HEK293 (cell line): ENCODE results near the gene RPRD1B.

Experiments
- CTCF ChIA-PET: fragments of 350-600 bp; formaldehyde crosslinking; extraction: SDS; loops from one replicate; lab custom pipeline; 2021; ENCODE audit warnings: antibody characterized with exemption; lab: Yijun Ruan, JAX
- POLR2A ChIA-PET: fragments of 300-600 bp; formaldehyde crosslinking; extraction: SDS; loops from one replicate; lab custom pipeline; 2020; ENCODE audit warnings: antibody characterized with exemption, inconsistent platforms; lab: Yijun Ruan, JAX
- H3K27ac ChIP-seq: fragments of 200-500 bp; sonication (Bioruptor generic); 2 replicates; pipeline ENCODE4 v1.5.1; 2014; ENCODE audit warnings: low read depth, low read length, control low read depth, inconsistent platforms; ENCODE audit errors: extremely low read depth
- H3K36me3 ChIP-seq, 2 experiments: fragments of 200-500 bp in 1 of 2; sonication (Bioruptor generic) in 1 of 2; 1 replicate in 1 of 2; 2 replicates in 1 of 2; pipeline ENCODE4 v1.5.1; 2014 to 2017; ENCODE audit warnings: inconsistent platforms in 2 of 2, low read length in 2 of 2; ENCODE audit not compliant: control insufficient read depth in 2 of 2, insufficient read depth in 1 of 2
- H3K4me1 ChIP-seq: fragments of 200-500 bp; sonication (Bioruptor generic); 2 replicates; pipeline ENCODE4 v1.5.1; 2014; ENCODE audit warnings: mild to moderate bottlenecking, low read length, inconsistent platforms; ENCODE audit not compliant: control insufficient read depth, insufficient read depth
- H3K4me3 ChIP-seq: 2 replicates; pipeline ENCODE4 v1.5.1; 2011; ENCODE audit warnings: low read depth, mild to moderate bottlenecking, control low read depth, low read length, moderate library complexity
- H3K9me3 ChIP-seq: fragments of 200-500 bp; sonication (Bioruptor generic); 2 replicates; pipeline ENCODE4 v1.5.1; 2014; ENCODE audit warnings: low read depth, low read length, inconsistent platforms; ENCODE audit not compliant: control insufficient read depth, insufficient read depth
- BCL6B ChIP-seq: fragments of 450-650 bp; formaldehyde crosslinking; IDR thresholded peaks from 2 replicates; pipeline ENCODE4 v1.5.1; 2017; ENCODE audit warnings: missing biosample characterization, missing genetic modification characterization
- HOXA7 ChIP-seq: sonication (generic); formaldehyde crosslinking; IDR thresholded peaks from 2 replicates; pipeline ENCODE4 v1.8.1; 2022; ENCODE audit warnings: missing genetic modification reagents, borderline replicate concordance
- PBX3 ChIP-seq: sonication (generic); formaldehyde crosslinking; IDR thresholded peaks from 2 replicates; pipeline ENCODE4 v1.8.1; 2022; ENCODE audit warnings: mild to moderate bottlenecking, moderate library complexity, missing genetic modification reagents
- PRDM10 ChIP-seq: fragments of 450-650 bp; formaldehyde crosslinking; IDR thresholded peaks from 2 replicates; pipeline ENCODE4 v1.5.1; 2016; ENCODE audit warnings: missing biosample characterization, missing genetic modification characterization
- SP7 ChIP-seq: fragments of 450-650 bp; formaldehyde crosslinking; IDR thresholded peaks from 2 replicates; pipeline ENCODE4 v1.5.1; 2016; ENCODE audit warnings: missing biosample characterization, missing genetic modification characterization
- YY1 ChIP-seq: fragments of 450-650 bp; formaldehyde crosslinking; IDR thresholded peaks from 2 replicates; pipeline ENCODE4 v1.5.1; 2018; ENCODE audit warnings: missing biosample characterization, missing genetic modification characterization
- ZBTB20 ChIP-seq: fragments of 450-650 bp; formaldehyde crosslinking; IDR thresholded peaks from 2 replicates; pipeline ENCODE4 v1.5.1; 2016; ENCODE audit warnings: missing biosample characterization, missing genetic modification characterization
- ZNF138 ChIP-seq: fragments of 450-650 bp; formaldehyde crosslinking; IDR thresholded peaks from 2 replicates; pipeline ENCODE4 v1.5.1; 2016; ENCODE audit warnings: missing biosample characterization, missing genetic modification characterization, borderline replicate concordance
- ZNF280C ChIP-seq: fragments of 450-650 bp; formaldehyde crosslinking; IDR thresholded peaks from 2 replicates; pipeline ENCODE4 v1.5.1; 2016; ENCODE audit warnings: missing biosample characterization, missing genetic modification characterization
- ZNF664 ChIP-seq: fragments of 450-650 bp; formaldehyde crosslinking; IDR thresholded peaks from 2 replicates; pipeline ENCODE4 v1.5.1; 2016; ENCODE audit warnings: missing biosample characterization, missing genetic modification characterization
- ZNF692 ChIP-seq: fragments of 450-650 bp; formaldehyde crosslinking; IDR thresholded peaks from 2 replicates; pipeline ENCODE4 v1.5.1; 2016; ENCODE audit warnings: missing biosample characterization, missing genetic modification characterization
- ZNF704 ChIP-seq: fragments of 450-650 bp; formaldehyde crosslinking; IDR thresholded peaks from 2 replicates; pipeline ENCODE4 v1.5.1; 2016; ENCODE audit warnings: missing biosample characterization, missing genetic modification characterization
- ZXDB ChIP-seq: fragments of 450-650 bp; formaldehyde crosslinking; IDR thresholded peaks from 2 replicates; pipeline ENCODE4 v1.5.1; 2016; ENCODE audit warnings: missing biosample characterization, missing genetic modification characterization

The RPRD1B gene

GRCh38 chr20:38132156-38132909 is 98.8 kb downstream of the RPRD1B start (continued):
- TF ChIP-seq PRDM10, result no peak
- no peak for TF ChIP-seq ZXDB (tag by site-specific recombination)
- TF ChIP-seq ZNF704 (tag by site-specific recombination), result no peak

GRCh38 chr20:38132910-38133501 is 99.5 kb downstream of the RPRD1B start:
- H3K27ac ChIP-seq, result no peak overlapping the region
- 0 out of 2 replicates have a peak, but pooled peaks cover 4% of the 10 kb centered on the region for H3K4me1 ChIP-seq
- no peaks in the 10 kb centered on the region for H3K9me3 ChIP-seq
- POLR2A ChIA-PET, result interaction anchor here (0.7 kb wide), 1 partner anchor 12 kb away, joined by 3 read pairs; no protein-coding TSS in a partner anchor
- no peak for TF ChIP-seq BCL6B (tag by site-specific recombination)
- TF ChIP-seq HOXA7 (CRISPR knock-in tag), result no peak
- no peak for TF ChIP-seq ZNF138 (tag by site-specific recombination)
- TF ChIP-seq ZBTB20 (tag by site-specific recombination), result no peak
- no peak for TF ChIP-seq ZNF692 (tag by site-specific recombination)
- no peak for TF ChIP-seq SP7 (tag by site-specific recombination)
- TF ChIP-seq ZNF280C (tag by site-specific recombination), result no peak
- TF ChIP-seq YY1, result no peak
- TF ChIP-seq ZNF664 (tag by site-specific recombination), result no peak
- no peak for TF ChIP-seq PBX3 (CRISPR knock-in tag)
- TF ChIP-seq, all 188 proteins: peak for 0
- H3K4me3 ChIP-seq, result no peak overlapping the region
- no peaks in the 10 kb centered on the region for H3K36me3 ChIP-seq
- CTCF ChIA-PET, result no interaction called here
